Prostate gland (tissue), 2 donors: Measurements from ENCODE around the gene SGCD.

Experiments
- POLR2A ChIP-seq: fragments of 450-650 bp; IDR thresholded peaks from one replicate; pipeline ENCODE4 v1.6.1; 2016; ENCODE audit warnings: antibody characterized with exemption, mild to moderate bottlenecking
- TF ChIP-seq, protein P1 (sequence below), 4 experiments: fragments of 200-600 bp in 2 of 4; fragments of 450-650 bp in 2 of 4; sonication (generic) in 2 of 4; IDR thresholded peaks; 1 replicate in 3 of 4; 2 replicates in 1 of 4; pipeline ENCODE4 v1.5.1; 2016 to 2019; ENCODE audit warnings: antibody characterized with exemption in 4 of 4, mild to moderate bottlenecking in 2 of 4, moderate library complexity in 2 of 4

DNA sequence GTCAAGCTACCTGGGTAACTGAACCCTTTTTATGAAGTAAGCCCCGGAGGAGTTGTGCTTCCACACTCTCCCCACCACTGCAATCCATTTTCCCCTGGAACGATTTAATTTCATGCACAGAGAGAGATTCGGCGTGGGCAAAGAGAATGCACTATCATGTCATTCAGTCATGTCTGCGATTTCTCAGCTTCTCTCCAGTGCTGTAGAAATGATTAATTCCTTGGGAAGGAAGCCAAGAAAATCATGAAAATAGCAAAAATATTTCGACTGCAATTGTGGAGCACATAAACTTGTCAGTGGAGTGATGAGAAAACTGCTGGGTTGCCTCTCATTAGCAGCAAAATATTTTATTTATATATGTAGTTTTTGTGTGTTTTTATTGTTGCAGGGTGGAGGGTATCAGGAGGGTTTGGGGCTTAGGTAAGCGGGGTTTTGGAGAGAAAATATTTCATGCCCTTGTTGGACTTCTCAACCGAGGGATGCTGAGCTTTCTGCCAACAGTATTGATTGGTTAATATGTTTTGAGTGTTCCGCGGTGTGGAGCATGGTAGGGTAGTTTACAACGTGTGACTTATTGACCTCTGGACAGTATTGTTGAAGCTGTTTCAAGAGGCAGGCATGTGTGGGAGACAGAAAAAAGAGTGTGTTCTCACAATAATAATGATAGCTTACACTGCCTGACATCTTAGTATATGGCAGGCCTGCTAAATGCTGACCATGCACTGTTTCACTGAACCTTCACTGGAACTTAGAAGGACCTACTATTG, 69.3 kb downstream of the SGCD start:
- TF ChIP-seq, protein P1, sequence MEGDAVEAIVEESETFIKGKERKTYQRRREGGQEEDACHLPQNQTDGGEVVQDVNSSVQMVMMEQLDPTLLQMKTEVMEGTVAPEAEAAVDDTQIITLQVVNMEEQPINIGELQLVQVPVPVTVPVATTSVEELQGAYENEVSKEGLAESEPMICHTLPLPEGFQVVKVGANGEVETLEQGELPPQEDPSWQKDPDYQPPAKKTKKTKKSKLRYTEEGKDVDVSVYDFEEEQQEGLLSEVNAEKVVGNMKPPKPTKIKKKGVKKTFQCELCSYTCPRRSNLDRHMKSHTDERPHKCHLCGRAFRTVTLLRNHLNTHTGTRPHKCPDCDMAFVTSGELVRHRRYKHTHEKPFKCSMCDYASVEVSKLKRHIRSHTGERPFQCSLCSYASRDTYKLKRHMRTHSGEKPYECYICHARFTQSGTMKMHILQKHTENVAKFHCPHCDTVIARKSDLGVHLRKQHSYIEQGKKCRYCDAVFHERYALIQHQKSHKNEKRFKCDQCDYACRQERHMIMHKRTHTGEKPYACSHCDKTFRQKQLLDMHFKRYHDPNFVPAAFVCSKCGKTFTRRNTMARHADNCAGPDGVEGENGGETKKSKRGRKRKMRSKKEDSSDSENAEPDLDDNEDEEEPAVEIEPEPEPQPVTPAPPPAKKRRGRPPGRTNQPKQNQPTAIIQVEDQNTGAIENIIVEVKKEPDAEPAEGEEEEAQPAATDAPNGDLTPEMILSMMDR (IDR thresholded peaks at IDR 0.05) = no peak
- TF ChIP-seq POLR2A = no peak
